SK-N-MC (cell line): ENCODE measurements around the gene AP2B1.

Experiments used
- EZH2 ChIP-seq: fragments of 200-600 bp; sonication (generic); IDR thresholded peaks from one replicate; pipeline ENCODE4 v1.6.1; 2017; ENCODE audit warnings: antibody characterized with exemption
- FOXP2 ChIP-seq: optimal IDR thresholded peaks from 2 replicates; pipeline ENCODE3; 2011; ENCODE audit warnings: mild to moderate bottlenecking, moderate library complexity; ENCODE audit not compliant: insufficient read depth; ENCODE audit errors: extremely low read length, control extremely low read depth
- POLR2AphosphoS5 ChIP-seq: IDR thresholded peaks from 2 replicates; pipeline ENCODE4 v1.6.1; 2012; ENCODE audit warnings: mild to moderate bottlenecking, low read depth, low read length, borderline replicate concordance

DNA sequence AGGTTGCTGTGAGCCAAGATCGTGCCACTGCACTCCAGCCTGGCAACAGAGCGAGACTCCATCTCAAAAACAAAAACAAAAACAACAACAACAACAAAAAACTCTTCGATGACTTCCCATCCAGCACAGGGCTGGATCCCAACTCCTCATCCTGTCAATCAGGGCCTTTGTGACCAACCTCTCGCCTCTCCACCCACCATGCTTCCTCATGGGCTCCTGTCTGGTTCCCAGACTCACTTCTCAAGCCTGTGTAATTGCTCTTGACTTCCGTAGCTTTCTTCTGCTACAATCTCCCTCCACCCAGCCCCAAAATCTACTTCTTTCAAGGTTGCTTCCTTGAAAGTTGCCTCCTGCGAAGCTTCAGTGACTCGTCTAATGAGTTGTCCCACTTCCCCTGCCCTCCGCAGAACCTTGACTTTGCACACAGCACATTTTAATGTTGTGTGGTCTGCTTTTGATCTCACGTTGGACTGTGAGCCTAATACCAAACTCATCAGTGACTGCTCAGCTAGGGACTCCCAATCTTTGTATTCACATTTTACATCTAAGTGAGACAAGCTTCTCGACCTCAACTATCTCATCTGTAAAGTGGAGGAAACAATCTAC, 143.4 kb downstream of the AP2B1 start:
- TF ChIP-seq POLR2AphosphoS5 (no peak), EZH2 (no peak), FOXP2 (no peak)
